H1 (cell line): Measurements from ENCODE around the gene XPNPEP2. TPM values are rescaled to one million over a fixed set of nuclear protein-coding genes. Genes with fewer than 3 reads are reported as not detected.

Source experiments
- CTCF ChIA-PET: fragments of 300-600 bp; sonication (Branson Sonifier 250); formaldehyde crosslinking; loops from one replicate; lab custom pipeline; 2021; ENCODE audit not compliant: partially characterized antibody; lab: Charles Lee
- POLR2A ChIA-PET: fragments of 300-600 bp; sonication (Branson Sonifier 250); formaldehyde crosslinking; loops from one replicate; lab custom pipeline; 2021; ENCODE audit warnings: inconsistent platforms; ENCODE audit not compliant: partially characterized antibody; lab: Charles Lee
- DNase-seq, 2 experiments: peaks; one replicate each; pipeline versions ENCODE4 v3.0.0 to v3.0.0-alpha.2; 2010 to 2022; ENCODE audit warnings: low spot score in 2 of 2, low read depth in 1 of 2, mixed read lengths in 1 of 2
- FAIRE-seq: peaks from 2 replicates; lab custom pipeline; 2011; peaks lifted over from hg19 to GRCh38; lab: Jason Lieb, UNC
- H2AFZ ChIP-seq: 2 replicates; pipeline ENCODE4 v1.8.1; 2012; ENCODE audit warnings: low read length, inconsistent platforms
- H2AK5ac ChIP-seq: 2 replicates; pipeline ENCODE4 v1.6.1; 2013; ENCODE audit warnings: low read depth, low read length
- H2BK120ac ChIP-seq: replicated peaks from 2 replicates; pipeline ENCODE3; 2013; ENCODE audit warnings: low read depth, low read length, inconsistent platforms
- H2BK12ac ChIP-seq: 2 replicates; pipeline ENCODE4 v1.6.1; 2013; ENCODE audit warnings: low read depth, low read length
- H2BK15ac ChIP-seq: 2 replicates; pipeline ENCODE4 v1.6.1; 2013; ENCODE audit warnings: low read length
- H2BK20ac ChIP-seq: 2 replicates; pipeline ENCODE4 v1.6.1; 2013; ENCODE audit warnings: low read length
- H2BK5ac ChIP-seq: 2 replicates; pipeline ENCODE4 v1.6.1; 2013; ENCODE audit warnings: low read depth, low read length
- H3K14ac ChIP-seq: 2 replicates; pipeline ENCODE4 v1.6.1; 2013; ENCODE audit warnings: inconsistent platforms; ENCODE audit not compliant: insufficient read length
- H3K18ac ChIP-seq: 2 replicates; pipeline ENCODE4 v1.6.1; 2013; ENCODE audit warnings: low read length; ENCODE audit errors: extremely low read depth
- H3K23ac ChIP-seq: 2 replicates; pipeline ENCODE4 v1.6.1; 2013; ENCODE audit warnings: inconsistent platforms; ENCODE audit not compliant: insufficient read length
- H3K23me2 ChIP-seq: 2 replicates; pipeline ENCODE4 v1.6.1; 2013; ENCODE audit warnings: low read depth, low read length
- H3K27ac ChIP-seq: 2 replicates; pipeline ENCODE4 v1.6.1; 2011; ENCODE audit warnings: low read depth, low read length, inconsistent platforms
- H3K27me3 ChIP-seq, 4 experiments: replicated peaks in 1 of 4; 1 replicate in 1 of 4; 2 replicates in 3 of 4; pipeline versions ENCODE4 v1.6.1 to v1.8.1; 2011 to 2013; ENCODE audit warnings: low read length in 3 of 4, mild to moderate bottlenecking in 3 of 4, inconsistent platforms in 2 of 4, mixed read lengths in 2 of 4, moderate library complexity in 1 of 4; ENCODE audit not compliant: control insufficient read depth in 3 of 4, insufficient read depth in 3 of 4; ENCODE audit errors: extremely low read depth in 1 of 4
- H3K36me3 ChIP-seq, 4 experiments: 2 replicates each; pipeline versions ENCODE4 v1.6.1 to v1.8.1; 2011 to 2013; ENCODE audit warnings: mild to moderate bottlenecking in 4 of 4, low read length in 3 of 4, moderate library complexity in 2 of 4, control low read depth in 1 of 4, inconsistent platforms in 1 of 4; ENCODE audit not compliant: insufficient read depth in 4 of 4, control insufficient read depth in 2 of 4
- H3K4ac ChIP-seq: replicated peaks from 2 replicates; pipeline ENCODE3; 2013; ENCODE audit warnings: low read length, low read depth, mixed read lengths, inconsistent platforms; ENCODE audit not compliant: insufficient read length
- H3K4me1 ChIP-seq, 4 experiments: replicated peaks in 1 of 4; 1 replicate in 1 of 4; 2 replicates in 3 of 4; pipeline versions ENCODE4 v1.6.1 to v1.8.1; 2011 to 2013; ENCODE audit warnings: low read length in 3 of 4, inconsistent platforms in 2 of 4, mixed read lengths in 1 of 4; ENCODE audit not compliant: insufficient read depth in 4 of 4, control insufficient read depth in 3 of 4
- H3K4me2 ChIP-seq, 2 experiments: 2 replicates each; pipeline versions ENCODE4 v1.6.1 to v1.8.1; 2011 to 2013; ENCODE audit warnings: low read depth in 2 of 2, low read length in 2 of 2, control low read depth in 1 of 2, inconsistent platforms in 1 of 2, mild to moderate bottlenecking in 1 of 2; ENCODE audit not compliant: insufficient read depth in 1 of 2
- H3K4me3 ChIP-seq, 4 experiments: fragments of 200-600, 300-600 bp in 1 of 4; sonication (generic), shearing (Covaris generic), sonication (Bioruptor Twin) in 1 of 4; 2 replicates each; pipeline versions ENCODE4 v1.5.1 to v1.8.1; 2011 to 2016; ENCODE audit warnings: low read length in 4 of 4, low read depth in 3 of 4, control low read depth in 2 of 4, inconsistent platforms in 2 of 4, mild to moderate bottlenecking in 2 of 4, mixed read lengths in 1 of 4, moderate library complexity in 1 of 4; ENCODE audit not compliant: insufficient read depth in 2 of 4; ENCODE audit errors: extremely low read depth in 1 of 4
- H3K56ac ChIP-seq: replicated peaks from 2 replicates; pipeline ENCODE3; 2013; ENCODE audit warnings: low read depth, mild to moderate bottlenecking, mixed read lengths, low read length, inconsistent platforms; ENCODE audit not compliant: insufficient read length
- H3K79me1 ChIP-seq: 2 replicates; pipeline ENCODE4 v1.6.1; 2013; ENCODE audit warnings: low read depth, low read length, control low read depth
- H3K79me2 ChIP-seq, 2 experiments: 2 replicates each; pipeline versions ENCODE4 v1.6.1 to v1.8.1; 2012 to 2013; ENCODE audit warnings: low read length in 2 of 2, mild to moderate bottlenecking in 2 of 2, inconsistent platforms in 1 of 2; ENCODE audit not compliant: insufficient read depth in 2 of 2, control insufficient read depth in 1 of 2
- H3K9ac ChIP-seq, 4 experiments: replicated peaks in 1 of 4; 1 replicate in 1 of 4; 2 replicates in 3 of 4; pipeline versions ENCODE4 v1.6.1 to v1.8.1; 2011 to 2013; ENCODE audit warnings: low read depth in 3 of 4, low read length in 3 of 4, control low read depth in 2 of 4, mild to moderate bottlenecking in 2 of 4, moderate library complexity in 2 of 4, inconsistent platforms in 1 of 4; ENCODE audit errors: extremely low read depth in 1 of 4
- H3K9me3 ChIP-seq, 2 experiments: 2 replicates each; pipeline versions ENCODE4 v1.6.1 to v1.8.1; 2012 to 2013; ENCODE audit warnings: mild to moderate bottlenecking in 2 of 2, moderate library complexity in 2 of 2, control low read depth in 1 of 2, inconsistent platforms in 1 of 2, low read depth in 1 of 2, low read length in 1 of 2, mixed read lengths in 1 of 2; ENCODE audit not compliant: insufficient read depth in 2 of 2
- H4K20me1 ChIP-seq, 2 experiments: replicated peaks in 1 of 2; 2 replicates each; pipeline versions ENCODE3 to v1.8.1; 2011 to 2013; ENCODE audit warnings: inconsistent platforms in 2 of 2, low read length in 2 of 2, mild to moderate bottlenecking in 1 of 2; ENCODE audit not compliant: insufficient read depth in 2 of 2, control insufficient read depth in 1 of 2
- H4K5ac ChIP-seq: 2 replicates; pipeline ENCODE4 v1.6.1; 2013; ENCODE audit warnings: low read length, low read depth, mixed read lengths, inconsistent platforms; ENCODE audit not compliant: insufficient read length
- H4K8ac ChIP-seq: 2 replicates; pipeline ENCODE4 v1.8.0; 2013; ENCODE audit warnings: mild to moderate bottlenecking, moderate library complexity, low read length, inconsistent platforms; ENCODE audit not compliant: insufficient read depth; ENCODE audit errors: extremely low read depth
- H4K91ac ChIP-seq: replicated peaks from 2 replicates; pipeline ENCODE3; 2013; ENCODE audit warnings: low read length, mixed read lengths, inconsistent platforms; ENCODE audit not compliant: insufficient read length
- BACH1 ChIP-seq: IDR thresholded peaks from 2 replicates; pipeline ENCODE4 v1.6.1; 2012; ENCODE audit warnings: low read length, improper control_type of control experiment
- CEBPB ChIP-seq: IDR thresholded peaks from 2 replicates; pipeline ENCODE4 v1.6.1; 2012; ENCODE audit warnings: low read depth, low read length
- EP300 ChIP-seq, 2 experiments: IDR thresholded peaks; 1 replicate in 1 of 2; 2 replicates in 1 of 2; pipeline ENCODE4 v1.6.1; 2011 to 2012; ENCODE audit warnings: low read depth in 2 of 2, low read length in 2 of 2, mild to moderate bottlenecking in 2 of 2, borderline replicate concordance in 1 of 2, inconsistent platforms in 1 of 2, moderate library complexity in 1 of 2
- JUN ChIP-seq: IDR thresholded peaks from 2 replicates; pipeline ENCODE4 v1.6.1; 2011; ENCODE audit warnings: low read depth, mild to moderate bottlenecking, improper control_type of control experiment, low read length
- KDM1A ChIP-seq: fragments of 200-600, 300-600 bp; sonication (generic); IDR thresholded peaks from 2 replicates; pipeline ENCODE4 v1.7.1; 2016; ENCODE audit warnings: mild to moderate bottlenecking, low read length, borderline replicate concordance
- WGBS, 2 experiments: shearing (Covaris generic) in 1 of 2; methylation state at CpG; one replicate each; pipeline versions ENCODE4 v1.1.6 to v1.1.7; 2013 to 2015; ENCODE audit warnings: low lambda C conversion rate in 2 of 2, mixed read lengths in 2 of 2, inconsistent platforms in 1 of 2, low coverage in 1 of 2, missing lambda C conversion rate in 1 of 2; ENCODE audit not compliant: insufficient replicate concordance in 2 of 2, insufficient coverage in 1 of 2, insufficient read length in 1 of 2; ENCODE audit errors: extremely low coverage in 1 of 2, missing lambda C conversion rate in 1 of 2; 5-methylcytosine and 5-hydroxymethylcytosine counted together
- polyA plus RNA-seq, 7 experiments: library from polyadenylated mRNA; depleted of rRNA in 3 of 7; stranded (reverse) in 5 of 7; unstranded in 2 of 7; fragments of >200 nt in 5 of 7; fragments of 200-250 nt in 2 of 7; gene quantifications; 1 replicate in 5 of 7; 2 replicates in 1 of 7; 4 replicates in 1 of 7; pipeline versions ENCODE4 v1.2.1 to v1.2.3, GENCODE V29; 2011 to 2013; ENCODE audit warnings: missing spikeins in 2 of 7, mixed read lengths in 2 of 7
- total RNA-seq: library from RNA; stranded (reverse); fragmentation: NEBNext Ultra II Directional; extraction: Animal tissue kit (Norgen Biotek cat#: 25700); gene quantifications from 2 replicates; pipeline ENCODE4 v1.2.1, GENCODE V29; 2021

The XPNPEP2 gene
- total and polyA plus RNA-seq, 2 of the 8 experiments (the other 6 are each of a cell fraction or from before 2014, with no cell fraction given), result 0.27 TPM; not detected in 1

DNA sequence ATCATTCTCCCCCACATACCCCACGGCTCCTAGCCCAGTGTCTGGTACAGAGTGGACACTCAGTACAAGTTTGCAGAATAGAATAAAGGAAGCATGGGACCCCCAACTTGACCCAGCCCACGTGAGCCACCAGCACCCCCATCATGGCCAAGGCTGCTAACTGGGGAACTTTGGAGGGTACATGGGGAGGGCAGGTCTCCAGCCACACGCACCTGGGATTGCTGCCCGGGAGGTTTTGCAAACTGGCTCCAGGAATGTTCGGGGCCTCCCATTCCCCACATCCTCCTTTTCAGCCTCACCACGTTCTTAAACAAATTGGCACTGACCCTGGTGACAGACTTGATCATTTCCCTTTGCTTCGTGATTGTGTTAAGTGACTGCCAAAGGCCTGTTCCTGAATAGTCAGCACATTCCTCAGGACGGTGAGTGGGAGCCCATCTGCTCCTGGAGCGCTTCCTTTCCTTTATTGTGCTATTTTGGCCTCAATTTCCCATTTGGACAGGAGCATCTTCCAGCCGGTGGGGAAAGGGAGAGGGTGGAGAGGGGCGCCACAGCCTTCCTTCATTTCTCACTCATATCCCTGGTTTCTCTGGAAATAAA, 18.7 kb upstream of the XPNPEP2 start:
- CTCF ChIA-PET, result interaction anchor here (0.6 to 11.8 kb wide), 3 partner anchors 35 to 780 kb away, joined by 3 to 144 read pairs (median 3); no protein-coding TSS in a partner anchor
- no peak overlapping the region for H2BK15ac ChIP-seq
- no peaks in the 10 kb centered on the region for H3K79me1 ChIP-seq
- no peak overlapping the region for H3K14ac ChIP-seq
- 67% methylated on average over 8 of the region's 11 CpGs; no CpG with 5 or more reads in 1 of the 2 experiments for WGBS, 2 experiments
- no peaks in the 10 kb centered on the region for H3K36me3 ChIP-seq
- no peak overlapping the region for H3K27ac ChIP-seq
- H3K9ac ChIP-seq, result no peak overlapping the region
- H3K27me3 ChIP-seq, result no peaks in the 10 kb centered on the region
- no peak for FAIRE-seq
- no peak overlapping the region for H4K91ac ChIP-seq
- H3K4me3 ChIP-seq, result no peak overlapping the region
- no peak overlapping the region for H3K18ac ChIP-seq
- no peak overlapping the region for H3K4me2 ChIP-seq
- no peak overlapping the region for H3K56ac ChIP-seq
- no peak overlapping the region for H4K8ac ChIP-seq
- no peak for DNase-seq
- no peak overlapping the region for H2BK5ac ChIP-seq
- H3K79me2 ChIP-seq, result no peaks in the 10 kb centered on the region
- H4K5ac ChIP-seq, result no peak overlapping the region
- H2BK20ac ChIP-seq, result no peak overlapping the region
- no peak overlapping the region for H3K23ac ChIP-seq
- H3K23me2 ChIP-seq, result no peaks in the 10 kb centered on the region
- no peaks in the 10 kb centered on the region for H4K20me1 ChIP-seq
- H2BK120ac ChIP-seq, result no peak overlapping the region
- POLR2A ChIA-PET, result no interaction called here
- no peak overlapping the region for H2BK12ac ChIP-seq
- no peak overlapping the region for H3K4ac ChIP-seq
- TF ChIP-seq EP300 (IDR thresholded peaks at IDR 0.05; ENCODE audit: borderline replicate concordance in 1 of 2, low read depth in 2 of 2, low read length in 2 of 2), result no peak
- TF ChIP-seq JUN, result no peak
- no peak for TF ChIP-seq KDM1A
- no peak for TF ChIP-seq BACH1
- no peak for TF ChIP-seq CEBPB
- H2AFZ ChIP-seq, result no peak overlapping the region
- H2AK5ac ChIP-seq, result no peak overlapping the region
- H3K9me3 ChIP-seq, result no peaks in the 10 kb centered on the region
- peaks cover 5 to 12% (median 7%) of the 10 kb centered on the region in 4 experiments for H3K4me1 ChIP-seq
